OCI-LY1 (cell line): ENCODE data around the gene EEPD1.

Source experiments
- H2AFZ ChIP-seq: fragments of 200-600 bp; sonication (generic), shearing (Covaris generic); 2 replicates; pipeline ENCODE4 v1.6.0; 2014; ENCODE audit warnings: antibody characterized with exemption, mild to moderate bottlenecking, low read length
- H3F3A ChIP-seq: fragments of 200-600 bp; sonication (generic), shearing (Covaris generic); 2 replicates; pipeline ENCODE4 v1.6.0; 2014; ENCODE audit warnings: mild to moderate bottlenecking, antibody characterized with exemption, low read length, moderate library complexity; ENCODE audit not compliant: insufficient read depth
- H3K27ac ChIP-seq: fragments of 200-600 bp; sonication (generic); 2 replicates; pipeline ENCODE4 v1.5.1; 2014; ENCODE audit warnings: low read length, mixed run types, mild to moderate bottlenecking, low read depth; ENCODE audit not compliant: poor library complexity, severe bottlenecking
- H3K27me3 ChIP-seq: fragments of 200-600 bp; sonication (generic); 2 replicates; pipeline ENCODE4 v1.6.0; 2014; ENCODE audit warnings: antibody characterized with exemption, mild to moderate bottlenecking, low read length, moderate library complexity; ENCODE audit not compliant: insufficient read depth
- H3K36me3 ChIP-seq: fragments of 200-600 bp; sonication (generic); 2 replicates; pipeline ENCODE4 v1.6.1; 2014; ENCODE audit warnings: mild to moderate bottlenecking, antibody characterized with exemption, low read length, moderate library complexity, mixed read lengths; ENCODE audit not compliant: insufficient read depth
- H3K4me1 ChIP-seq: fragments of 200-600 bp; sonication (generic); 2 replicates; pipeline ENCODE4 v1.5.1; 2014; ENCODE audit warnings: mild to moderate bottlenecking, low read length, moderate library complexity; ENCODE audit not compliant: insufficient read depth, severe bottlenecking
- H3K4me2 ChIP-seq: fragments of 200-600 bp; sonication (generic), shearing (Covaris generic); 2 replicates; pipeline ENCODE4 v1.6.1; 2014; ENCODE audit warnings: low read length
- H3K4me3 ChIP-seq: fragments of 200-600 bp; sonication (generic); 2 replicates; pipeline ENCODE4 v1.5.1; 2014; ENCODE audit warnings: low read length, low read depth, mild to moderate bottlenecking, mixed read lengths; ENCODE audit not compliant: poor library complexity, severe bottlenecking
- H3K79me2 ChIP-seq: fragments of 200-600 bp; shearing (Covaris generic); 2 replicates; pipeline ENCODE4 v1.6.1; 2016; ENCODE audit warnings: mixed run types, low read length, mixed read lengths; ENCODE audit not compliant: insufficient read depth
- H3K9ac ChIP-seq: fragments of 200-600 bp; sonication (generic), shearing (Covaris generic); 2 replicates; pipeline ENCODE4 v1.6.1; 2014; ENCODE audit warnings: mild to moderate bottlenecking, low read length, mixed read lengths
- H3K9me2 ChIP-seq: fragments of 200-600 bp; sonication (generic), shearing (Covaris generic); 2 replicates; pipeline ENCODE4 v1.6.1; 2014; ENCODE audit warnings: low read depth, mild to moderate bottlenecking, low read length, mixed read lengths
- H3K9me3 ChIP-seq: fragments of 200-600 bp; shearing (Covaris generic); 2 replicates; pipeline ENCODE4 v1.6.1; 2014; ENCODE audit warnings: low read length, mixed read lengths
- H4K20me1 ChIP-seq: fragments of 200-600 bp; sonication (generic), shearing (Covaris generic); 2 replicates; pipeline ENCODE4 v1.6.0; 2016; ENCODE audit warnings: mild to moderate bottlenecking, low read length; ENCODE audit not compliant: insufficient read depth
- CTCF ChIP-seq: fragments of 200-600 bp; sonication (generic), shearing (Covaris generic); IDR thresholded peaks from 2 replicates; pipeline ENCODE4 v1.5.1; 2017; ENCODE audit warnings: mild to moderate bottlenecking, antibody characterized with exemption, low read length, moderate library complexity, mixed read lengths
- EZH2 ChIP-seq: fragments of 200-600 bp; sonication (generic), shearing (Covaris generic); IDR thresholded peaks from 2 replicates; pipeline ENCODE4 v1.8.0; 2017; ENCODE audit warnings: borderline replicate concordance, mixed run types, mild to moderate bottlenecking, antibody characterized with exemption, low read length, moderate library complexity, mixed read lengths

Gene EEPD1

GRCh38 chr7:36306722-36307121 is 153.7 kb downstream of the EEPD1 start:
- no peaks in the 10 kb centered on the region for H3K9me2 ChIP-seq
- TF ChIP-seq EZH2, result no peak
- H4K20me1 ChIP-seq, result no peaks in the 10 kb centered on the region
- no peak overlapping the region for H3K4me3 ChIP-seq
- H3K9ac ChIP-seq, result no peak overlapping the region
- no peaks in the 10 kb centered on the region for H3K36me3 ChIP-seq
- H3K4me2 ChIP-seq, result no peak overlapping the region
- no peak overlapping the region for H2AFZ ChIP-seq
- H3K4me1 ChIP-seq, result no peaks in the 10 kb centered on the region
- no peaks in the 10 kb centered on the region for H3K79me2 ChIP-seq
- no peaks in the 10 kb centered on the region for H3K27me3 ChIP-seq
- no peaks in the 10 kb centered on the region for H3K9me3 ChIP-seq
- H3F3A ChIP-seq, result no peaks in the 10 kb centered on the region
- no peak overlapping the region for H3K27ac ChIP-seq

- H3K9me2 ChIP-seq, result no peaks in the 10 kb centered on the region
- no peak overlapping the region for H3K4me3 ChIP-seq
- H3K27ac ChIP-seq, result no peak overlapping the region
- TF ChIP-seq EZH2, result no peak
- no peak for TF ChIP-seq CTCF
- H3K27me3 ChIP-seq, result no peaks in the 10 kb centered on the region
- H3K79me2 ChIP-seq, result no peaks in the 10 kb centered on the region
- H3K4me2 ChIP-seq, result no peak overlapping the region
- no peaks in the 10 kb centered on the region for H4K20me1 ChIP-seq
- no peak overlapping the region for H3K9ac ChIP-seq
- no peak overlapping the region for H2AFZ ChIP-seq
- H3F3A ChIP-seq, result no peaks in the 10 kb centered on the region
- no peaks in the 10 kb centered on the region for H3K9me3 ChIP-seq
- H3K4me1 ChIP-seq, result peaks cover 4% of the 10 kb centered on the region
- H3K36me3 ChIP-seq, result no peaks in the 10 kb centered on the region
These were observed 155.0 kb downstream of the EEPD1 start for GRCh38 chr7:36308031-36308430.

GRCh38 chr7:36309301-36309700 is 156.2 kb downstream of the EEPD1 start:
- H3K9me3 ChIP-seq, result no peaks in the 10 kb centered on the region
- no peaks in the 10 kb centered on the region for H3K27me3 ChIP-seq
- H3K9me2 ChIP-seq, result no peaks in the 10 kb centered on the region
- no peak overlapping the region for H3K9ac ChIP-seq
- no peaks in the 10 kb centered on the region for H3K36me3 ChIP-seq
- no peaks in the 10 kb centered on the region for H3K79me2 ChIP-seq
- no peaks in the 10 kb centered on the region for H3F3A ChIP-seq
- no peak overlapping the region for H3K27ac ChIP-seq
- H2AFZ ChIP-seq, result no peak overlapping the region
- peaks cover 4% of the 10 kb centered on the region for H3K4me1 ChIP-seq
- TF ChIP-seq CTCF (no peak), EZH2 (no peak)
- no peaks in the 10 kb centered on the region for H4K20me1 ChIP-seq
- H3K4me3 ChIP-seq, result no peak overlapping the region
- no peak overlapping the region for H3K4me2 ChIP-seq

GRCh38 chr7:36309716-36310115 is 156.7 kb downstream of the EEPD1 start:
- no peak overlapping the region for H3K9ac ChIP-seq
- no peak overlapping the region for H3K4me3 ChIP-seq
- H3F3A ChIP-seq, result no peaks in the 10 kb centered on the region
- H3K9me3 ChIP-seq, result no peaks in the 10 kb centered on the region
- no peak for TF ChIP-seq CTCF
- TF ChIP-seq EZH2, result no peak
- no peak overlapping the region for H3K27ac ChIP-seq
- no peaks in the 10 kb centered on the region for H3K27me3 ChIP-seq
- no peaks in the 10 kb centered on the region for H4K20me1 ChIP-seq
- no peak overlapping the region for H3K4me2 ChIP-seq
- no peak overlapping the region for H2AFZ ChIP-seq
- no peaks in the 10 kb centered on the region for H3K9me2 ChIP-seq
- peaks cover 4% of the 10 kb centered on the region for H3K4me1 ChIP-seq
- no peaks in the 10 kb centered on the region for H3K79me2 ChIP-seq
- no peaks in the 10 kb centered on the region for H3K36me3 ChIP-seq
